GM12892 (cell line): ENCODE data around the gene RER1.

Experiments used
- POLR2A ChIP-seq: IDR thresholded peaks from 2 replicates; pipeline ENCODE4 v1.6.1; 2011; ENCODE audit warnings: low read depth, low read length, control low read depth
- POLR2AphosphoS5 ChIP-seq: IDR thresholded peaks from 2 replicates; pipeline ENCODE4 v1.6.1; 2011; ENCODE audit warnings: low read depth, low read length, control low read depth
- TAF1 ChIP-seq: IDR thresholded peaks from 2 replicates; pipeline ENCODE4 v1.6.1; 2011; ENCODE audit warnings: low read depth, mild to moderate bottlenecking, control low read depth, low read length, borderline replicate concordance

DNA sequence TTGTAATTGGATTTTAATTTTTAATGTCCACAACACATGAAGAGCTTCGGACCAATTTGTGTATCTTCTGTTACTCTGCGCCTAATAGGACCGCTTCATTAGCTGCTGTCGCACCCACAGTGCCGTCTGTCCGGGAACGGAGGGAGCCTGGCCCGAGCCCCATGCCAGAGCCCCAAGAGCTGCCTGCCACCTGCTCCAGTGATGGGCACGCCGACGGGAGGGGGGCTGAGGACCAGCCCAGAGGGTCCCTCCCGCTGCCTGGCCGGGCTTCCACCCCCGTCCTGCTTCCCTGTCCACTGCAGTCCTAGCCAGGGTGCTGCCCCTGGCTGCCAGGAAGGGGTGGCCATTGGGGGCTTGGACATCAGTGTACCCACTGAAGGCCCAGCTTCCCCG lies 54.2 kb downstream of the RER1 start:
- TF ChIP-seq POLR2A: no peak
- no peak for TF ChIP-seq POLR2AphosphoS5
- TF ChIP-seq TAF1: no peak
